IPS-11a (cell line): ENCODE data around the gene BCAR3.

Source experiments
- H3K4me3 ChIP-seq: one replicate; pipeline ENCODE4 v1.5.1; 2013; ENCODE audit warnings: low read depth, low read length, control low read depth

Gene BCAR3

DNA sequence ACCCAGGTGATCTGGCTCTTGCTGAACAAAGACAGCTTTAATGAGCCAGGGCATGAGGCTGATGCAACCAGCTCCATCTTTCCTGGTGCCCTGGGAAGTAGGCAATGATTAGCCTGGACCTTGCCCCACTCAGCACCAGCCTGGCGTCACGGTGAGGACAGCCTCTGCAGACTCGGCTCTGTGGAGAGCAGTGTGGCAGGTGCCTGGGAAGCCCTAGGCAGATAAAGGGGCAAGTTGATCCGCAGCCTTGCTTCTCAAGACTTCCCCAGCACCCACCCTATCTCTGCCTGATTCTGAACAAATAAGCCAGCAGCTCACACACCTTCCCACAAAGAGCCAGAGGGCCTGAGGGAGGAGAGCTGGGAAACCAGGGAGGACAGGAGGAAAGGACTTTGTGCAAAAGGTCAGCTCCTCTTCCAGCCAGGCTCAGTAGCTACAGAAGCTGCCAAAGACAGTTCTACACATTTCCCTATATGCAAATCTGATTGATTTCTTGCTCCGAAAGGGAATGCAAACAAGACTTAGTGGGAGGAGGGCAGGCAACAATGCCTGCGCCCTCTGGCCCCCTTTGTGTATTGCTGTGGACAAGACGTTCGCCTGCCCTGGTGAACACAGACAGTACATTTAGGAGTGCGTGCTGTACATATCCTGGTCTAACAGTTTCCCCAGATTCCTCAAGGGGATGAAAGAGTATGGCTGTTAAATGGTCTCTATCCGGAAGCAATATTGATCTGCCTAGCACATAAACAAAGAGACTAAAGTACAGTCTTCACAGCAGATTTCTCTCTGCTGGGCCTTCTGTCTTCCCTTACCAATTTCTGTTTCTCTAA, 63.8 kb downstream of the BCAR3 start:
- no peak overlapping the region for H3K4me3 ChIP-seq

DNA sequence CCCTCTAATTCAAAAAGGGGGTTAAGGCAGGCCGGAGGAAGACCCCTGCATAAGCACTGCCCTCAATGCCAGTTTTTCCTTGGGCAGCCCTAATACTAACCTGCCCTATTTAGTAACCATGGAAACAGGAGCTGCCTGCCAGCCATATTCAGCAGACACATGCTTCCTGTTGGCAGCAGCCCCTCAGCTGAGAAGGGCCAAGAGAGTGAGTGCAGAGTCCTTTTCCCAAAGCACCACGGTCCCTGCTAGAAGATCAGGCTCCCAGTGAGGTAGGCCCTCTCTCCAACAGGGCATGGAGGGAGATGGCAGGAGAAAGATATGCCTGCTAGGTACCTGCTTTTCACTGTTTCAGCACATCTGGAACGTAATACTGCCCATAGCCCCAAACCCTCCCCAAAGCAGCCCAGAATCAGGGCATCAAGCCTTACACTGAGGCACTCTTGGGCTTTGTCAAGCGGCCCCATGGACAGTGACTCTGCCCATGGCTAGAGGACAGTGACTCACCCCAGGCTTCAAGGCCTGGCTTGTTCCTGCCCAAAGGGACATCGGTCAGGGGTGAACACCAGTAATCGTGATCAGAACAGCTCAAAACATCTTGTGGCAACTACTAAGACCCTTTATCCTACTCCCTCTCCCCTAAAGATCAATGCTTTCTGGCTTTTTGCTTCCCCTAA, 64.5 kb downstream of the BCAR3 start:
- H3K4me3 ChIP-seq = no peak overlapping the region

DNA sequence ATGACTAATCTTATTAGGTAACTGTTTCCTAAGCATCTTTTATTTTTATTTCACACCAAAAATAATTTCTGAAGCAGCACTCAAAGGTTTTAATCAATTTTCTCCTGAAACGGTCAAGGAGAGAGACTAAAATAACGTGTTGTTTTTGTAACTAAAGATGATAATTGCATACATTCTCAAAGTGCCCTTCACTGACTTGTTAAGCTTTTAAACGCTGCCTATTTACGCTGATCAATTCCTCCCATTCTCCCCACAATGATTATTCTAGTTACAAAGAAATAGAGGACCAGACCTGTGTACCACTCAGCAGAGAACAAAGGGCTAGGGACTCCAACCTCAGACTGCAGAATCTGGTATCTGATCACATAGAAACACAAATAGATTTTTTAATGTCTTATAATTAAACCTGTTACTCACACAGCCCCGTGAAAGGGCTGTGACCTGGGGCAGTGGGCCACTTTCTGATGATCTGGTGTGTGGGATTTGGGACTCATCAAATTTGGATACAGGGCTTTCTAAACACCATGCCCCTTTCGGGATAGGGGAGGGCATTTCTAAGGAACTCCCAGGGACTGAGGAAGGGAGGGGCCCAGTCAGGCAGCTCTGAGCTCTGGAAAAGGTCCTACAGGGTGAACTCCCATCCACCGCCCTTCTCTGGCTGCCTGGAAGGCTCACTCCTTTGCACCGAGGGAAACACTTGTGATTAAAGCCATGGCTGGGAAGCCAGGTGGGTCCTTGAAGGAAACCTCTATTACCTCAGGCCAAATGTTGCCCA, 65.2 kb downstream of the BCAR3 start:
- no peak overlapping the region for H3K4me3 ChIP-seq

DNA sequence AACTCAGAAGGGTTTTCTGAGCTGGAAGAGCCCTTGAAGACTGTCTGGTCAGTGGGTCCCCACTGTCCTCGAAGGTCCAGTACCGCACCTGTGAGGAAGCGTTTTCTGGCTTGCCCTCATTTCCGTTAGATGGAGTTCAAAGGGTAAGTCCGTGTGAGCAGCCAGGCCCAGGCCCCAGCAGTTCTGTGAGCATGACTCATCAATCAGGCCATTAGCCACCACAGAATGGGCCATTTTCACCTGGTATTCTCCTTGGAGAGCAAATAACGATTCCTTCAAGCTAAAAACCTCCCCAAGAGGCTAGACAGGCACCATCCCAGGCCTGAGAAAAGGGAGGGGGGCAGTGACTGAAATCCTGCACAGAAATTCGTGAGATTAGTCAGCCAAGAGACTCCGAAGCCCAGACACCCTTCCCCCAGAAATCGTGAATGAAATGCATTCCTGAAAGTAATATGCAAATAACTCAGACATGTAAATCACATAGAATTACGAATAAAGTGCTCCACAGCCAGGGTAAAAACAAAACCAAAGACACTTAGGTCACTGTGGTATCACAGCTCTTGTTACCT, 66.0 kb downstream of the BCAR3 start:
- no peak overlapping the region for H3K4me3 ChIP-seq

DNA sequence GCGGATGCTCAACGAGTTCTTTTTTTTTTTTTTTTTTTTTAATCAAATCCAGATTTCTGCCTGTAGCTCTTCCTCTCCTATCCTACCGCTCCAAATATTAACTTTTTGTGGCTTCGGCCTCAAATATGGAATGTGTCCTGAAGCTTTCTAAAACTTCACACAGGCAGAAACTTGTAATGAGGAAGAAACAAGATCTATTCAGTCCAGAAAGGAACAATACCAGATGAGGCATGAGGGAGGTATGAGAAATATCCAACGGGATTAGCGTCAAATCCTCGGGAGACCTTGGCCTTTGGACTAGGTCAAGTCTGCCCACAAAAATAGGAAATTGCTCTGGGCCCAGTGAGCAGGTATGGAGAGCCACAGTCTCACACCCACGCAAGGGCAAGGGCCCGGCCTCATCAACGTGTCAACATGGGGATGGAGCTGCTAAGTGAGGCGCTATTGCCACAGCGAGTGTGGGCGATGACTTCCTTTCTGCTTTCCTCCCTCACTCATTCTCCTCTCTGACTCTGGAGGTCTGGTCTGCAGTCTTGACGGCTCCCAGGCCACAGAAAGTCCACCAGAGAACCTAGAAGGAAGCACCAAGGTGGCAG, 66.6 kb downstream of the BCAR3 start:
- no peak overlapping the region for H3K4me3 ChIP-seq

DNA sequence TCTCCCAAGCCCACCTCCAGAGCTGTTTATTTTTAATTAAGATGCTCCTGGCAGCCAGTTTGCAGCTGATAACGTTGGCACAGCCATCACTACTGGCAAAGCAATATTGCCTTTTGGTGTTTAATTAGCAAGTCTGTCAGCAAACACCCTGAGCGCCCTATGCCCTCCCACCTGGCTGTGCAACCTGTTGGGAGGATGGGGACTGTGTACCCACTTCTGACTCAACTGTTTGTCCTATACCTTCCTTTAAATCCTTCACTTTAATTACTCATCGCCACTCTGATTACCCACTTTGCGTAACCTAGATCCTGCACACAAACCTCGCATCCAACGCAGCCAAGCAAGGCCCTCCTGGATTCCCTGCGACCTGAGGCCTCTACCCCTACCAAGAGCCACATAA, 67.1 kb downstream of the BCAR3 start:
- H3K4me3 ChIP-seq = no peak overlapping the region

DNA sequence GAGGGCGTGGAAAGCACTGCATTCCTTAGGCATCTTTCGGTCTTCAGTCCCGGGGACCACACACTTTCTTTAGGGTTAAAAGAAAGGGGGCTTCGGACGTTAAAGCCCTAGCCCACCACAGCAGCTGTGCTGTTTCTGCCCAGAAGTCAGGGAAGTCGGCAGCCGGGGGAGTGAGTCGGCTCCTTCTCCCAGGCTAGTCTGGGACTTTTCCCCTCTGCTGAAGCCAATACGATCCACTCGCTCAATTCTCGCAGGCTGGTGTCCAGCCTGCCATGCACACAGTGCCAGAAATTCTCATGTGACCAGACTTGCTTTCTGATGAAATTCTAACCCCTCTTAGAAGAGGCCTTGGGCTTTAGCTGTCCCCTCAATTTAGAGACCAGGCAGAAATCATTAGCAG, 67.7 kb downstream of the BCAR3 start:
- H3K4me3 ChIP-seq = no peak overlapping the region

DNA sequence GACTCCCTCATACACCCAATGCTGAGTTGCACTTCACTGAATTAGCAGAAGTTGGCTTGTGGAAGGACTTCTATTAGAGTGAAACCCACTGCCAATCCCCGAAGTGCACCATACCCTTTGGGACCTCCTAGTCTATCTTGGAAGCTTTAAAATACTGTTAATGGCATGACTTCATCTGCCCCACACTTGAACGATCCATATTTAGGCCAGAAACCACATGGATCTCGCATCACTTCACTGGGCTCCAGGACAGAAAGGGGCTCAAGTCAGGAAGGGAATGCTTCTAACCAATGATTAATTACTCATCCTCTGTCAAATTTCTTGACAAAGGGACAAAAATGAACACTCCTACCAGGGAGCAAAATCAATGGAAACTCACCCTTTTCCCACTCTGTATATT, 69.1 kb downstream of the BCAR3 start:
- no peak overlapping the region for H3K4me3 ChIP-seq

DNA sequence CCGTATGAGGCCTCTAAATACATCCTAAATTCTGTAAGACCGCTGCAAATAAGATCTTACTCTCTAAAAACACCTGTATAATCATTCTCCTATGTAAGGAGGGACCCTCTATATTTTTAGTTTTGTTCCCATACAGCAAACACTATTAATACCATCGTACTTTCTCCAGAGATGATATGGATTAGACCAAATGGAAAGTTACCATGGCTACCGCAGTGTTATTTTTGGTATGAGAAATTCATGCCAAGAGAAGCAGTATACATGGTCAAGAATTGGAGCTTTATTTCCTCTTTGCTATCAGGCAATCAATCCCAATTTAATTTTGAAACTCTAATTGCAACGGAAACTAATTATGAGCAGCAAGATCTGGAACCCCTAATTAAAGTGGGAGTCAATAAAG, 70.0 kb downstream of the BCAR3 start:
- H3K4me3 ChIP-seq = no peak overlapping the region

DNA sequence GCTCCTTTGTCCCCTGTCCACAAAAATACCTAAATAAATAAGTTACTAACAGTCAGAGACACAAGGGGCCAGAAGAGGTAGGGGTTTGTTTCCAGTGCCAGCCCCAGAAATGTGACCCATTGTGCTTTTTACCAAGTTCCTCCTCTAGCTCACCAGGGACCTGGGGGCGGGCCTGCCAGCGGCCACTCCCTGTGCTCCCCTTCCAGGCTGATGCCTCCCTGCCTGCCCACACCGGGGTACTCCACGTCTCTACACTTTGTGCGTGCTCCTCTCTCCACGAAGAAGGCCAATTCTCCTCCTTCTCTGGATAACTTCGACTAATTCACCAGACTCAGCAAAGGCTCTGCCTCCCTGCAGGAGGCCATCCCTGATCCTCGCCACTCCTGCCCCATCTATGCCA, 72.1 kb downstream of the BCAR3 start:
- H3K4me3 ChIP-seq = no peak overlapping the region

DNA sequence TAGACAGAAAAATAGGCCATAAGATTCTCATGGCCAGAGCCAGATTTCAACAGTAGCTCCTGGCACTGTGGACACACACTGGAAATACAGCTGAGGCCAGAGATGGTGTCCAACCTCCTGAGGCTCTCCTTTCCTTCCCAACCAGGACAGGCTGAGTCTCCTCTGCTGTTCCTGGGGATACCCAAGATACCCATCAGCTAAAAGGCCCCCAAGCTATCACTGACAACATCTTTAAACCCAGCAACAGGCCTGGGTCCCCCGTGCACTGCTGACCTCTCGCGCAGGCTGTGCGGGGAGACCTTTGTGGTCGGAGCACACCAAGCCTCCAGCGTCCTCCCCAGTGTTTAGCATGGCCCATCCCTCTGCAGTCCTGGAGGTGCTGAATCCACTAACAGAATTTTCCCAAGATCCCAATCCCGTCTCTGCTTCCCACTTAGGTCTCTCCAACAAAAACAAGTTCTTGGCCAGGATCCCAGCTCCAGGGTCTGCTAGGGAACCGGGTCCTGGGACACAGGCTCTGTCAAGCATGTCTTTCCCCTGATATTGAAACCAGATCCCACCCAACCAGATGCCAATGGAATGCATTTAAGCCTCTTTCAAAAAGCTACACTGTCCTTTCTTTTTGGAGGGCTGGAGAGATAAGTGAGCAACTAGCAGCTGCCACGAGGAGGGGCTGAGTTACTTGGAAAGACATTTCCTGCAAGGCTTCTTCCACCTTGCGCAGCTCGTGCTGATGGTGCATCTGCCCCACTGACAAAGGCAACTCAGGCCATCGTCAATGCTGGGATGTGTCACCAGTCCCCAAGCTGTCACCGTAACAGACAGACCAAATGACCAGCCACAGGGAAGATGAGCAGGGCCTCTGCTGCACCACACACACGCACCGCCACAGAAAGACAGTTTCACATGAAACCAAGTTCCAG, 73.2 kb downstream of the BCAR3 start:
- H3K4me3 ChIP-seq = no peak overlapping the region

DNA sequence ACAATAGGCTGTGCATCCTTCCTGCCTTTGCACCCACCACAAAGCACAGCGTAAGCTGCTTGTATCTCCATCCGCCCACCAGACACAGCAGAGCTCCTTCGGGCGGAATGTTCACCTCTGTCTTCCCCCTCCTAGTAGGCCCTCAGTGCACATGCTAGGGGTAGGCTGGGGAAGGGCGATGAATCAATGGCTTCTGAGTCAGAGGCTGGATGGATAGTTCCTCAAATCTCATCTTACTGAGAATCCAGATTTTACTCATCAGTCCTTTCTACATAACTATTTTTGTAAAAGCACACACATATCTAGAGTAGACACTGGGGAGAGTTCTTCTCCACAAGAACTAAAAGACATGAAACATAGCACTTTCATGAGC, 73.8 kb downstream of the BCAR3 start:
- no peak overlapping the region for H3K4me3 ChIP-seq

DNA sequence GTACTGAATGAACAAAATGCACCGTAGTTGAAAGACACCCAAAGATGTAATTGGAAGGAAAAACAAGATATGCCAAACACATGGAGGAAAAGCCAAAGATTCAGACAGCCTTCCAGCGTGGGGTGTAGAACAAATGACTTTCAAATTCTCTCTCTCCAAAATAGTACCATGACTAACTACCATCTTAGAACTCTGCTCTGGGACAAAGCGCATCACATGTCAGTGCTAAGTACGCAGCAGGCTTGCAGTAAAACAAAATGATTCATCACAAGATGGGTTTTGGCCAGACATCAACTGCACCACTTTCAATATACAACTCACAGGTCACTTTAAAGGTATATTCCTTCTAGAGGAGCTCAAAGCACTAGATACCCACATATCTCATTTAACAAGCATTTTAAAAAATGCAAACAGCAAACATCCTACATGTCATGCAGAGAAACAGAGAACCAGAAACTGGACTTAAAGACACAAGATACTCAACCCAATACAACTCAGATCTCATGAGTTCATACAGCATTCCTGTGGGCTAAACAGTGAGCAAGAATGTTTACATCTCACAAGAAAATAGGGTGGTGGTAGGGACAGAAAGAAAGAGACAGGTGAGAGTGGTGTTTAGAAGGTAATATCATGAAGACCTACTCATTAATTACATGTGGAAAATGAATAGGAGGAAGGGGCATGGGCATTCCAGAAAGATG, 75.7 kb downstream of the BCAR3 start:
- no peak overlapping the region for H3K4me3 ChIP-seq

DNA sequence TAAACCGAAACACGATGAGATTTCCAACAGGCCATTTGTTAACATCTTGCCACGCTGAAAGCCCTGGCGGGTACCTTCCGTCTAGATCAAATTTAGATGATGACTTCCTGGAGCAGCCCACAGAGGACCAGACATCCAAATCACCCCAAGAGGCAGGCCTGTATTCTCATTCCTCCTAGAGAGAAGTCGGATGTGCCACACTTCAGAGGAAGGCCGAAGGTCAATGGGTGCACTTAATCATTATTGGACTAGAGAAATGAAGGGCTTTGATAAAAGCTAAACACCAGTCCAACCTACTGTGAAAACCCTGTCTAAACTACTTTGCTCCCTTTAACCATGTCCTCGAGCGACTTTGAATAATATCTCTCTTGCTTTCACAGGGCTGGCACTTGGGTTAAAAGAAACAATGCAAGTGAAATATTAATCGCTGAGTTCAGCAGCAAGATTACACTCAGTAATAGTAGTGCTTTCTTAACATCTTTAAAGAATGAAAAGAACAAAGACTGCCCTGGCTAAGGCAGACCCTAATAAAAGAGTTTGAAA, 76.5 kb downstream of the BCAR3 start:
- H3K4me3 ChIP-seq = no peak overlapping the region

DNA sequence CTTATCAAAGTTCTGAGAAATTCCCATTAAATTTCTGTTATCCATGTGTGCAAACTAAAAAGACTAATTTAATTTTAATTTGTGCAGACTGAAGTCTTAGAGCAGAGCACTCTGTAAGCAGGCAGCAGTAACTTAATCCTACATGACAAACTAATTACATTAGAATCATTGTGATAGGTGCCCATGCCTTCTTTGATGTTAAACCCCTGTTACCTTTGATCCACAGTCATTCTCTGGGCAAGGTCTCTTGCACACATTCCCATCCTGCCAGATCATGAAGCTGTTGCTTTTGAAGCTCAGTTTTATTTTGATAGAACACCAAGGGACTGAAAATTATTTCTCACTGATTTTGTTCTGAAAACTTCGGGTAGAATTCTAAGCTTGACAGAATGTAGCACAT, 77.2 kb downstream of the BCAR3 start:
- no peak overlapping the region for H3K4me3 ChIP-seq

DNA sequence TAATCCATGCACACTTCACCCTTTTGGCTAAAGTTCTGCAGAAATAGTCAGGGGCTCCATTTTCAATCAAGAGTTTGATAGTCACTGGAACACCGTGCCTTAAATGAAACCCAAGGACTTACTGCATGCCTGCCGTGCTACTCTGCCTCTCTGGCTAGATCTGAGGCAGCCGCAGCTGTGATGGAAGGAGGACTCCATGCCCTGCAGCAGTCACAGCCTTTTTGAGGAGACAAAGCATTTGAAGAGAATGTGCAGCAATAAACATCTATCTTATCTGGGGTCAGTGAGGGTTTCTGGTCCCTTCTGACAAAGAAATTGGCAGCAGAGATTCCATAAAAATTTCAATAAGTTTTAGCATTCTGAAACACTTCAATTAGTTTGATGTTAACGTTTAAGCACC, 78.0 kb downstream of the BCAR3 start:
- no peak overlapping the region for H3K4me3 ChIP-seq

DNA sequence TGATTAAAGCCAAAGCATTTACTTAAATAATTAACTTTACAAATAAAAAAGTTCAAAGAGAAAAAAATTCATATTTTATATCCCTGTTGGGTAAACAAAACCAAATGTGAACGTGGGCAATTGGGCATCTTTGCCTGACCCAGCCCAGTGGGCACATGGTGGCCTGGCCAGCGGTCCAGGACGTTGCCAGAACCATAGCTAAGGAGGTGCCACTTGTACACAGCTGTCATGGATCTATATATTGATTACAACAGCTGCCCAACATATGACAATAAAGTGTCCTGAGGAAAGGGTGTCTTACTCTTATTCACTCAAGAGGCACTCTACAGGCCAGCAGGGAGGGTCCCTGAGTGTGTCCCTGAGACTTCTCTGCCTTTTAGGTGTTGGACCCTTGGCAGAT, 78.5 kb downstream of the BCAR3 start:
- no peak overlapping the region for H3K4me3 ChIP-seq

DNA sequence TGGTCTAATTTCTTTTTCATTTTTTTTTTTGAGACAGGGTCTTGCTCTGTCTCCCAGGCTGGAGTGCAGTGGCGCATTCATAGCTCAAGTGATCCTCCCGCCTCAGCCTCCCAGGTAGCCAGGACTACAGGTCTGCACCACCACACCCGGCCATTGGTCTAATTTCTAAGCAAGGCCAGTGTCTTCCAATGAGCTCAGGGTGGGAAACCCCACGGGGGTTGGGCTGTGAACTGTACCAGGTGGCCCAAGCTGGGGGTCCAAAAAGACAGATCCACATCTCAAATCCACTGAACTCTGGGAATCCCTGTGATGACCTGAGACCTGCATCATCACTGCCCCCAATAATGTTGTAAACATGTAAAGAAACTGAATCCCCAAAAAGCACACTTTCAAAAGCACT, 79.5 kb downstream of the BCAR3 start:
- no peak overlapping the region for H3K4me3 ChIP-seq

DNA sequence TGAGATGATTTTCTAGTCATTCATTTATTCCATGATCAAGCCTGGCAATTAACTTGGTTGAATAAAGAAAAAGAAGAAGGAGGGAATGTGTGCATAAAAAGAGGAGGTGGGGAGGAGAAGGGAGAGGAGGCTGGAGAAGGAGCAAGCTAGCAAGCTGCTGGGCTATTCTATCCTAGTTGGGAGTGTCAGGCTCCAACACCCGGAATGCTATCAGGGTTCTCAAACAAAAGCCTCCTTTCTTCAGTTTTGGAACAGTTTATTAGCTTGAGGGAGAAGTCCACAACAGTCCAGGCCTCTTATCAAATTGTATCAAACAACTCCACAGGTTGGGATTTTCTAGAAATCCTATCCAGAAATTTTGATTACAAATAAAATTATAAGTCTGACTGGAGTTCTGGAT, 80.0 kb downstream of the BCAR3 start:
- H3K4me3 ChIP-seq = no peak overlapping the region
